Activated effector memory CD4-positive, alpha-beta T cell treated with Interleukin-2 at 50 U/mL for 16 hours (primary cell): Measurements from ENCODE around the gene ZBTB2.
"Not testable (repeated sequence)": the region's sequence is repeated elsewhere in the genome, so short reads cannot be mapped to it uniquely, and the experiment has no call there.

Experiments
- DNase-seq: peaks from one replicate; pipeline ENCODE4 v3.0.0-alpha.2; 2020

ZBTB2 gene

DNA sequence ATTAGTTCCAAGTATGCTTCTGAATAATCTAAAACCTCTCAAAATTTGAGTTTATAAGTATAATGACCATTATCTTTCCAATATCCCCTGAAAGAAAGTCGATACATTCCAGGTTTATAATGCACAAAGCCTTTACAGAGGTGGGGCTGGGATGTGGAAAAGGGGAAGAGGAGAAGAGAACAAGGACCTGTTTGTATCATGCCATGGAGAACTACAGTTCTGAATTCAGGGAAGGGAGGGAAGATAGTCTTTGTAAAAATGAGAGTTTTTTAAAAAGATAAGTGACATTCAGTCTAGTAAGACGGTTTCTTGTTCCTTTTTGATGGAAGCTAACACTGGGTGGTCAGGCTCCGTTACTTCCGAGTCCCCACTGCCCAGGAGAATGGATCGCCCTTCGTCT, 26.1 kb downstream of the ZBTB2 start:
- DNase-seq = no peak

DNA sequence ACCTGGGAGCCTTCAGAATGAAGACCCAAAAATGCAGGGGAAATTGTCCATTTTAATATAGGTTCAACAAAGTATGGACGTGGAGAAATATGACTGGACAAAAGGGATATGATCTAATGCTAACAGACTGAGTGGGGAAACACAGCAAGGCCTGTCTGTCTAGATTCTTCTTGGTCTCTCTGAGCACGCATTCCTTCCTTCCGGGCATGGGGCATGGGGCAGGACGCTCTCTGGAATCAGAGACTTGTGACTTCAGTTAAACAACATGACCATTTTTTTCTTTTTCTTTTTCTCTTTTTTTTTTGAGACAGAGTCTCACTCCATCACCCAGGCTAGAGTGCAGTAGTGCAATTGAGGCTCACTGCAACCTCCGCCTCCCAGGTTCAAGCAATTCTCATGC, 31.9 kb downstream of the ZBTB2 start:
- DNase-seq = no peak

DNA sequence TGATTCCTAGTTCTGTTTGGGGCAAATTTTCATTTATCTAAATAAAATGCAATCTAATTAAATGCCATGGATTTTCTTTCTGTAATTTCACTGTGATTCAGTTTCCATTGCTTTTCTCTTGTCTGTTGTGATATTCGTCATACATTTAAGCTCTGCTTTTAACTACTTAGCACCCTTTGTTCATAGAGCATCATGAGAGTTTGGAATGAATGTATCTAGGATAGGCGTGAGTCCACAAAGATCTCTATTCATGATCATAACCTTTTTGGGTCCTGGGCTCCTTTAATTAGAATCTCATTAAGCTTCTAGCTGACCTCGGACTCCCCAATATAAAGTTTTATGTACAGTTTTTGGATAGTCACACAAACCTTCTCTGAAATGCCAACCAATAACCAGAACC, 32.9 kb downstream of the ZBTB2 start:
- DNase-seq = no peak

DNA sequence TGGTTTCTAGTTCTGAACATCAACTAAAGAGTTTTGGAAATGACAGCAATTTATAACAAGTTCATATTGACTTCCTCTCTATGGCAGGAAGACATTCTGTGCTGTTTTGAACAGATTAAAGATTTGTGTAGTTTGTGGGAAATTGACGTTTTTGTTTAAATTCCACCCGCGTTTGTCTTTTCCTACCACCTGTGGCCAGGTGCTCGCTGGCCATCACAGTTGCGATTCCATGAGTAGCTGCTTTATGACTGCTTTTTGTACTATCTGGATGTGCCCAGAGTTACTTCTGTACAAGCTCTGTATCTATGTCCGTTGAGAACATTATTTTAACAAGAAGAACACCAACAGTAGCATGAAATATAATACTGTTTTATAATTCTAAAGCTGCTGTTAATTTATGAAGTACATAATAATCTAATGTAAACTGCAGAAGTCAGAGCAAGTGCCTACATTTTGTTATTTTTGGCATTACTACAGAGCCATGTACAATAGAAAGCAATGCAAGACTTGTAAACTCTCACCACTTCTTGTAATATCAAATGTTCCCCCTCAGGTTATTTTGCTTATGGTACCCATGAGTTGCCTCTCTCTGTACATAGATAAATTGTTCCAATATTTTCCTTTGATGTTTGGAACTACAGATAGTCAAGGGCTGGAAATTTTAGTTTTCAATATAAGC, 33.5 kb downstream of the ZBTB2 start:
- DNase-seq = no peak

DNA sequence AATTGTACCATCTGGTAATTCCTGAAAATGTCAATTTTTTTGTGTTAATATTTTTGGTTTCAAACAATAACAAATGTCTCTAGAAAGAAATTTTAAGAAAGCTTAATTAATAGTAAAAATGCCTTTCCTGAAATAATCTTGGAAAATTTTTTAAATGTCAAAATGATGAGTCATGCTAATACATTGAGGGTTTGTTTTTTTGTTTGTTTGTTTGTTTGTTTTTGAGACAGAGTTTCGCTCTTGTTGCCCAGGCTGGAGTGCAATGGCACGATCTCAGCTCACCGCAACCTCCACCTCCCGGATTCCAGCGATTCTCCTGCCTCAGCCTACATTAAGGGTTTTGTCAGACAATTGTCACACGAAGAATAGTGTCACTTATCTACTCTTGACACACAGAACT, 34.4 kb downstream of the ZBTB2 start:
- not testable (repeated sequence) for DNase-seq

DNA sequence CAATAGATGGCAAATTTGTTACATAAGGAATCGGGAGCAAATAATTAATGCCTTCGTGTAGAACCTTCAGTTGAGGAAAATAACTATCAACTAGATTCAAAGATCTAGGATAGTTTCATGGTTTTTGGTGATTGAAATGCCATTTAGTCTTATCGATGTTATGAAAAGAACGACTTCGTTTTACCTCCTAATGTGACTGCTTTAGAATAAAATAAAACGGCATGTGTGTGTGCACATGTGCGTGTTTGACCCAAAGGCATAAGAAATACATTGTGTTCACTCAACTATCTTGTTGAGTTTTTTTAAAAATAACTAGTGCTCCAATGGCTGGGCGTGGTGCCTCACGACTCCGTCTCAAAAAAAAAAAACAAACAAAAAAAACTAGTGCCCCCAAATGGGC, 37.6 kb downstream of the ZBTB2 start:
- DNase-seq = no peak

DNA sequence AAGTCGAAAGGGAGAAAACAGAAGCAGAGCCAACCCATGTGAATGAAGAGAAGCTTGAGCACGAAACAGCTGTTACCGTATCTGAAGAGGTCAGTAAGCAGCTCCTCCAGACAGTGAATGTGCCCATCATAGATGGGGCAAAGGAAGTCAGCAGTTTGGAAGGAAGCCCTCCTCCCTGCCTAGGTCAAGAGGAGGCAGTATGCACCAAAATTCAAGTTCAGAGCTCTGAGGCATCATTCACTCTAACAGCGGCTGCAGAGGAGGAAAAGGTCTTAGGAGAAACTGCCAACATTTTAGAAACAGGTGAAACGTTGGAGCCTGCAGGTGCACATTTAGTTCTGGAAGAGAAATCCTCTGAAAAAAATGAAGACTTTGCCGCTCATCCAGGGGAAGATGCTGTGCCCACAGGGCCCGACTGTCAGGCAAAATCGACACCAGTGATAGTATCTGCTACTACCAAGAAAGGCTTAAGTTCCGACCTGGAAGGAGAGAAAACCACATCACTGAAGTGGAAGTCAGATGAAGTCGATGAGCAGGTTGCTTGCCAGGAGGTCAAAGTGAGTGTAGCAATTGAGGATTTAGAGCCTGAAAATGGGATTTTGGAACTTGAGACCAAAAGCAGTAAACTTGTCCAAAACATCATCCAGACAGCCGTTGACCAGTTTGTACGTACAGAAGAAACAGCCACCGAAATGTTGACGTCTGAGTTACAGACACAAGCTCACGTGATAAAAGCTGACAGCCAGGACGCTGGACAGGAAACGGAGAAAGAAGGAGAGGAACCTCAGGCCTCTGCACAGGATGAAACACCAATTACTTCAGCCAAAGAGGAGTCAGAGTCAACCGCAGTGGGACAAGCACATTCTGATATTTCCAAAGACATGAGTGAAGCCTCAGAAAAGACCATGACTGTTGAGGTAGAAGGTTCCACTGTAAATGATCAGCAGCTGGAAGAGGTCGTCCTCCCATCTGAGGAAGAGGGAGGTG, 38.7 kb downstream of the ZBTB2 start:
- no peak for DNase-seq

DNA sequence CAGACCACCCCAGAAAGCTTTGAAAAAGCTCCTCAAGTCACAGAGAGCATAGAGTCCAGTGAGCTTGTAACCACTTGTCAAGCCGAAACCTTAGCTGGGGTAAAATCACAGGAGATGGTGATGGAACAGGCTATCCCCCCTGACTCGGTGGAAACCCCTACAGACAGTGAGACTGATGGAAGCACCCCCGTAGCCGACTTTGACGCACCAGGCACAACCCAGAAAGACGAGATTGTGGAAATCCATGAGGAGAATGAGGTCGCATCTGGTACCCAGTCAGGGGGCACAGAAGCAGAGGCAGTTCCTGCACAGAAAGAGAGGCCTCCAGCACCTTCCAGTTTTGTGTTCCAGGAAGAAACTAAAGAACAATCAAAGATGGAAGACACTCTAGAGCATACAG, 39.6 kb downstream of the ZBTB2 start:
- DNase-seq = no peak

DNA sequence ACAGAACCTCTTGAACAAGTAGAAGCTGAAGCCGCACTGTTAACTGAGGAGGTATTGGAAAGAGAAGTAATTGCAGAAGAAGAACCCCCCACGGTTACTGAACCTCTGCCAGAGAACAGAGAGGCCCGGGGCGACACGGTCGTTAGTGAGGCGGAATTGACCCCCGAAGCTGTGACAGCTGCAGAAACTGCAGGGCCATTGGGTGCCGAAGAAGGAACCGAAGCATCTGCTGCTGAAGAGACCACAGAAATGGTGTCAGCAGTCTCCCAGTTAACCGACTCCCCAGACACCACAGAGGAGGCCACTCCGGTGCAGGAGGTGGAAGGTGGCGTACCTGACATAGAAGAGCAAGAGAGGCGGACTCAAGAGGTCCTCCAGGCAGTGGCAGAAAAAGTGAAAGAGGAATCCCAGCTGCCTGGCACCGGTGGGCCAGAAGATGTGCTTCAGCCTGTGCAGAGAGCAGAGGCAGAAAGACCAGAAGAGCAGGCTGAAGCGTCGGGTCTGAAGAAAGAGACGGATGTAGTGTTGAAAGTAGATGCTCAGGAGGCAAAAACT, 40.1 kb downstream of the ZBTB2 start:
- DNase-seq = no peak

DNA sequence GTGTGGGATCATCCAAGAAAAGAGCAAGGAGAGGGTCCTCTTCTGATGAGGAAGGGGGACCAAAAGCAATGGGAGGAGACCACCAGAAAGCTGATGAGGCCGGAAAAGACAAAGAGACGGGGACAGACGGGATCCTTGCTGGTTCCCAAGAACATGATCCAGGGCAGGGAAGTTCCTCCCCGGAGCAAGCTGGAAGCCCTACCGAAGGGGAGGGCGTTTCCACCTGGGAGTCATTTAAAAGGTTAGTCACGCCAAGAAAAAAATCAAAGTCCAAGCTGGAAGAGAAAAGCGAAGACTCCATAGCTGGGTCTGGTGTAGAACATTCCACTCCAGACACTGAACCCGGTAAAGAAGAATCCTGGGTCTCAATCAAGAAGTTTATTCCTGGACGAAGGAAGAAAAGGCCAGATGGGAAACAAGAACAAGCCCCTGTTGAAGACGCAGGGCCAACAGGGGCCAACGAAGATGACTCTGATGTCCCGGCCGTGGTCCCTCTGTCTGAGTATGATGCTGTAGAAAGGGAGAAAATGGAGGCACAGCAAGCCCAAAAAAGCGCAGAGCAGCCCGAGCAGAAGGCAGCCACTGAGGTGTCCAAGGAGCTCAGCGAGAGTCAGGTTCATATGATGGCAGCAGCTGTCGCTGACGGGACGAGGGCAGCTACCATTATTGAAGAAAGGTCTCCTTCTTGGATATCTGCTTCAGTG, 40.8 kb downstream of the ZBTB2 start:
- DNase-seq = no peak

DNA sequence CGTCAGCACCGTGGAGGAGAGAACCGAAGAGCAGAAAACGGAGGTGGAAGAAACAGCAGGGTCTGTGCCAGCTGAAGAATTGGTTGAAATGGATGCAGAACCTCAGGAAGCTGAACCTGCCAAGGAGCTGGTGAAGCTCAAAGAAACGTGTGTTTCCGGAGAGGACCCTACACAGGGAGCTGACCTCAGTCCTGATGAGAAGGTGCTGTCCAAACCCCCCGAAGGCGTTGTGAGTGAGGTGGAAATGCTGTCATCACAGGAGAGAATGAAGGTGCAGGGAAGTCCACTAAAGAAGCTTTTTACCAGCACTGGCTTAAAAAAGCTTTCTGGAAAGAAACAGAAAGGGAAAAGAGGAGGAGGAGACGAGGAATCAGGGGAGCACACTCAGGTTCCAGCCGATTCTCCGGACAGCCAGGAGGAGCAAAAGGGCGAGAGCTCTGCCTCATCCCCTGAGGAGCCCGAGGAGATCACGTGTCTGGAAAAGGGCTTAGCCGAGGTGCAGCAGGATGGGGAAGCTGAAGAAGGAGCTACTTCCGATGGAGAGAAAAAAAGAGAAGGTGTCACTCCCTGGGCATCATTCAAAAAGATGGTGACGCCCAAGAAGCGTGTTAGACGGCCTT, 41.6 kb downstream of the ZBTB2 start:
- no peak for DNase-seq

DNA sequence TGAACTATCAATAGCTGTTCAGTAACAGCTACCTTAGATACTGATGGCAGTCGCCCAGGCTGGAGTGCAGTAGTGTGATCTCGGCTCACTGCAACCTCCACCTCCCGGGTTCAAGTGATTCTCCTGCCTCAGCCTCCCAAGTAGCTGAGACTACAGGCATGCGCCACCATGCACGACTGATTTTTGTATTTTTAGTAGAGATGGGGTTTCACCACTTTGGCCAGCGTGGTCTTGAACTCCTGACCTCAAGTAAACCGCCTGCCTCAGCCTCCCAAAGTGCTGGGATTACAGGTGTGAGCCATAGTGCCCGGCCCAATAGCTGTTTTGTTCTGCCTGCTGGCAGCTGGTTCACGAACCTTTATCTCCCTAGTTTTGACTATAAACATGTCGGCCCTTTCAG, 48.6 kb downstream of the ZBTB2 start:
- DNase-seq = not testable (repeated sequence)

DNA sequence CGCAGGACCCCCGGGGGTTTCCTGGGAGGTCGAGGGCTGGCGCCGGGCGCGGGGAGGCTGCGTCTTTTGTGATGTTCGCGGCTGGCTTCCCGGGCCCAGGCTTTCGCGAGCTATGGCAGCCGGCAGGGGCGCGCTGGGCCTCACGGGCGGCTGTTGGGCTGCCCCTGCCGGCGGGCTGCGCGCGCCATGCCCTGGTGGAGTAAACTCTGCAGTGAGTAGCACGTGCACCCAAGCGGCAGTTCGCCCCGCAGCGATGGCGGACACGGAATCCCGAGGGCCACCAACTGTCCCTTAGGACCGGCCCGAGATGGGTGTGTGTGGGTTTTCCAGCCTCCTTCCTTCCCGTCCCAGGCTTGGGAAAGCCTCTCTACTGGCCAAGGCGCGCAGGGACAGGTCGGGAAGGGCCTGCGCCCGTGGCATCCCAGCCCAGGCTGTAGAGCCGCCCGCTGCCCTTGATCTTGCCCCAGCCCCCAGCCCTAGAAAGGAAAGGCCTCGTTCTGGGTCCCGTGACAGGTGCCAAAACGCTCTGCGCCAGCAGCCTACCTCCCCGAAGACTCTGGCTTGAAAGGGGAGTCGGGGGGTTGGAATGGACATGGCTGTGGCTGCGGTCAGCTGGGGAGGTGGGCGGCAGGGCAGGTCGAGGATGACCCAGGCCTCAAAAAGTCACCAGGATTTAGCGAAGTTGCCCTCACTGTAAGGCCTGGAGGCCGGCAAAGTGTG, 49.7 kb downstream of the ZBTB2 start:
- no peak for DNase-seq

DNA sequence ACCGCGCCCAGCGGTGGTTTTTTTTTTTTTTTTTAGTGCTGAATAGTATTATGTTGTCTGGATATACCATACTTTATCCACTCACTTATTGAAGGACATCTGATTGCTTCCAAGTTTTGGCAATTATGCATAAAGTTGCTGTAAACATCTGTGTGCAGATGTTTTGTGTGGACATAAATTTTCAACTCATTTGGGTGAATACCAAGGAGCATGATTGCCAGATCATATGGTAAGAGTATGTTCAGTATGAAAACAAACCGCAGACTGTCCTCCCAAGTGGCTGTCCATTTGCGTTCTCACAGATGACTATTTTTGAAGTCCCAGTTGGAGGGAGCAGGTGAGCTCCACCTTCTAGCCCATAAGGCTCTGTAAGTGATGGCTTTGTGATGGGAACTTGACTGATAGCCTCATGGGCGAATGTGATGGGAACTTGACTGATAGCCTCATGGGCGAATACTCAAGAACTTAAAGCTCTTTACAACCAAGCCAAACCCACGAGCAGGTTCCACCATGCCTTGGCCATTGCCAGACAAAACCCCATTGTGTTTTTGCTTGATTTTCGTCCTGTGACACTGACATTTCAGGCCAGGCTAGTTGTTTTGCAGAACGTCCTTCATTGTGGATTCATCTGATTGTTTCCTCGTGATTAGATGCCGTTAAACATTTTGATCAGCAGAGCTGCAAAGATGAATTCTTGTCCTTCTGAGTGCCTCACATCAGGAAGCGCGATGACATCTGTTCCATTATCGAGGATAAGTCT, 51.0 kb downstream of the ZBTB2 start:
- no peak for DNase-seq

DNA sequence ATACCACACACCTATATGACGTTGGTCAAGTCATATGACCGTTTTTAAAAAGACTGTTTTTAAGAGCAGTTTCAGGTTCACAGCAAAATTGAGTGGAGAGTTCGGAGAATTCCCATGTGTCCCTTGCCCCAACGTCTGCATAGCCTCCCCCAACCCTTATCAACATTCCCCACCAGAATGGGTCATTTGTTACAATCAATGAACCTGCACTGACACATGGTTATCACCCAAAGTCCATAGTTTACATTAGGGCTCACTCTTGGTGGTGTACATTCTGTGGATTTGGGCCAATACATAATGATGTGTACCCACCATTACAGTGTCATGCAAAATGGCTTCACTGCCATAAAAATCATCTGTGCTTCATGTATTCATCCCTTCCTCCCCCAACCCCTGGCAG, 52.0 kb downstream of the ZBTB2 start:
- DNase-seq = no peak

DNA sequence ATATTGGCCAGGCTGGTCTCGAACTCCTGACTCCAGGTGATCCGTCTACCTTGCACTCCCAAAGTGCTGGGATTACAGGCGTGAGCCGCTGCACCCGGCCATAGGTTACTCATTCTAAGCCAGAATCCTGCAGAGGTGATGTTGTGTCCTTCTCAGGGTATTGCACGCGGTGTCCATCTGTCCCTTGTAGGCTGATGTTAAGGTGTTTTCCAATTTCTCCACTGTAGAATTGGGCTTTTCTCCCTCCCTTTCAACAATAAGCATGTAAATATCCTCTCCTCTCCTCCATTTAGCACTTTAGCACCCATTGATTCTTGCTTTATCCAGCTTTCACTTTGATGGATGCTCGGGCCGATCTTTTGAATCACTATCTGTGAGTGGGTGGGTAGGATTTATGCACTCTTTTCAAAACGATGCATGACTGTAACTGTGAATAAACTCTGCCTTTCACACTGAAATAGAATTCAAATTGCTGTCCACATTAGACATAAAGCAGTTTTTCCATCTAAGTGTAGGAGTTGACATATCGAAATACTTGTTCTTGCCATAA, 52.6 kb downstream of the ZBTB2 start:
- no peak for DNase-seq

DNA sequence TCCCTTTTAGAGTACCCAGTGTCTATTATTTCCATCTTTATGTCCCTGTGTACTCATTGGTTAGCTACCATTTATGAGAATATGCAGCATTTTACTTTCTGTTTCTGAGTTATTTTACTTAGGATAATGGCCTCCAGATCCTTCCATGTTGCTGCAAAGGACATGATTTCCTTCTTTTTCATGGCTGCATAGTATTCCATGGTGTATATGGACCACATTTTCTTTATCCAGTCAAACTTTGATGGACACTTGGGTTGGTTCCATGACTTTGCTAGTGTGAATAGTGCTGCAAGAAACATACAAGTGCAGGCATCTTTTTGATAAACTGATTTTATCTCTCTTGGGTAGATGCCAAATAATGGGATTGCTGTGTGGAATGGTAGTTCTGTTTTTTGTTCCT, 55.4 kb downstream of the ZBTB2 start:
- no peak for DNase-seq

DNA sequence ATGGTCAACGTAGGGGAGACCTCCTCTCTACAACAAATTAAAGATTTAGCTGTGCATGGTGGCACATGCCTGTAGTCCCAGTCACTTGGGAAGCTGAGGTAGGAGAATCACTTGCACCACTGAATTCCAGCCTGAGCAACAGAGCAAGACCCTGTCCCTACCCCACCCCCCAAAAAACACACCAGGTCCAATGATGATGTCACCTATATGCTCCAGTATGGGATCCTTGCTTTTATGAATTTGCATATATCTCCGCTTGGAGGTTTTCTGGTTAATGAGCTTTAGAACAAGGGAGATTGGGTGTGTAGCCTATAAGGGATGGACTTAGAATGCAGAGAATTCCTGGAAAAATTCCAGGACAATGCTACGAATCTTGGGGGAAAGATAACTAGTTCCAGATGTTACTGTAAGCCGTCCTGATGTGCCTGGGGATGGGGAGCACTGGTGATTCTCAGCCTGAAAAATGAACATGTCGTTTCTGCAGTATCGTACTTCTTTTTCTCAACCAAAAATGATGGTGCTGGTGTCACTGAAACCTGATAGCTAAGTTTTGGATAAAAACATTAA, 61.1 kb downstream of the ZBTB2 start:
- no peak for DNase-seq

DNA sequence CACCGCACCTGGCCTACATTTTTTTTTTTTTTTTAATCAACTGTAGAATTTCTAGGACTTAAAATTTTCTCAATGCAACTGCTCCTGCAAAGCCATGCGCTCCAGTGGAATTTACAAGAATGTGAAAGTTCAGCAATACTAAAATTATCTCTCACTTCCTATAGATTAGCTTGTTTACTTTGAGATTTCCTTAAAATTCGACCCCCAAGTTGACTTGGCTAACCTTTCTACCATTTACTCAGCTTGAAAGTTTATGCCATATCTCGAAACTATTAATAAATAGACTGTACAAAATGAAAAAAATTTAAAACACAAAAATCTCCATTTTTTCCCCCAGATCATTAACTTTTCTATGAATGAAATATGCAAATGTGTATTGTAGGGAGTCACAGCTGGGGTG, 64.3 kb downstream of the ZBTB2 start:
- DNase-seq = no peak

DNA sequence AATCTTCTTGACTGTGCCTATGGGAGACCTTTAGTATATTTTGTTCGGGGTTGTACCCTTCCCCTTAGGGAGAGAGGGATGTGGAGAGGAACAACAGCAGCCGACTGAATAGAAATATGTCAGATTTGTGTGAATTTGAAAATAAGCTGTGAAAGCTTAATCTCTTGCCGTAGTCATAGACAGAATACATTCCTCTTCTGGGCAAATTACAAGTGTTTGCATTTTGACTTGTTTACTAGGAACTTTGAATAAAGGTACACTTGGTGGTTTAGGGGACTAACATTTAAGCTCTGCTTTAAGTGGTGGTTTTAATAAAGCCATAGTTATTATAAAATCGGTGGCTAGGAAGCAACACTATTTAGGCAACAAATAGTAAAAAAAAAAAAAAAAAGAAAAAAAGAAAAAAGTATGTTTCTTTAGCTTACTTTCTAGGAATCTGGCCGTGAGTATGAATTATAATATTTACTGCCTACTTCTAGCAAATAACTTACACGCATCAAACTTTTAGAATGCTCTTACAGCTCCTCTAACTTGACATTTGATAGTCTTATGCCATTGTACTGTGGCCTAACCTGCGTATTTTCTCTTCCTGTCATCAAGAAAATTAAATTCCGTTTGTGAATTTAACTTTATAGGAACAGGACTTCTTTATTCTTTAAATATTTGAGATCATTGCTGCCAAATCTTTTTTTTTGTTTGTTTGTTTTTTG, 65.1 kb downstream of the ZBTB2 start:
- no peak for DNase-seq
